Measurements from ENCODE around the gene KMT2C.

DNA sequence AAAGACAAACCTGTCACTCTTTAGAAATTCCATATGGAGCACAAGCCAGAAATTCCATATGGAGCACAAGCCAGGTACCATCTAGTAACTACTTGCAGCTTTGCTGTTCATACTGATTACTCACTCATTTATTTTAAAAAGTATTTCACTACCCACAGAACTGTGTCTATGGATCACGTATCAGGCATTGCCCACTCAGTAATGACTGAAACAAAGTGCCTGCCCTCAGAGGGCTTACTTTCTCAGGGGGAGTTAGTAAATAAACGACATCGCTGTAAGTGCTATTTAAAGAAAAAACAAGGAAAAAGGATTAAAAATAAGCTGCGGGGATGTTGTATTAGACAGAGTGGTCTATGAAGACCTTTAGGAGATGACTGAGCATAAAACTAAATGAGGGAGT is 239.4 kb downstream of the KMT2C start:
- TF ChIP-seq CTCF (IDR thresholded peaks at IDR 0.05 in 4 of 5, conservative IDR thresholded peaks at IDR 0.05 in 1 of 5) = no peak
- no peak for TF ChIP-seq POLR2A (IDR thresholded peaks at IDR 0.05)

Data from gastrocnemius medialis (tissue), 4 donors.